GM12878 (cell line): ENCODE results near the gene BMF. TPM values are rescaled to one million over a fixed set of nuclear protein-coding genes. Genes with fewer than 3 reads are reported as not detected.
A peak's percentile ranks its signal among the peaks of the same experiment; 100 is the strongest.

Experiments
- BACH1 ChIP-seq: fragments of 450-650 bp; IDR thresholded peaks from 2 replicates; pipeline ENCODE4 v1.6.1; 2017; ENCODE audit warnings: mild to moderate bottlenecking, borderline replicate concordance
- DPF2 ChIP-seq: fragments of 450-650 bp; IDR thresholded peaks from 2 replicates; pipeline ENCODE4 v1.6.1; 2017; ENCODE audit warnings: mild to moderate bottlenecking
- EGR1 ChIP-seq, 2 experiments: IDR thresholded peaks; 1 replicate in 1 of 2; 2 replicates in 1 of 2; pipeline ENCODE4 v1.6.1; 2011 to 2012; ENCODE audit warnings: low read depth in 2 of 2, low read length in 2 of 2, borderline replicate concordance in 1 of 2, mild to moderate bottlenecking in 1 of 2, moderate library complexity in 1 of 2
- ESRRA ChIP-seq: IDR thresholded peaks from 2 replicates; pipeline ENCODE4 v1.6.1; 2012; ENCODE audit warnings: mild to moderate bottlenecking, low read length, improper control_type of control experiment
- FOXK2 ChIP-seq: fragments of 450-650 bp; IDR thresholded peaks from 2 replicates; pipeline ENCODE4 v1.6.1; 2017; ENCODE audit warnings: mild to moderate bottlenecking, moderate library complexity
- GABPA ChIP-seq: IDR thresholded peaks from 2 replicates; pipeline ENCODE4 v1.6.1; 2014; ENCODE audit warnings: antibody characterized with exemption, low read depth, mild to moderate bottlenecking, inconsistent platforms
- HDGF ChIP-seq: fragments of 450-650 bp; IDR thresholded peaks from 2 replicates; pipeline ENCODE4 v1.6.1; 2016; ENCODE audit warnings: antibody characterized with exemption
- LARP7 ChIP-seq: fragments of 450-650 bp; IDR thresholded peaks from 2 replicates; pipeline ENCODE4 v1.6.1; 2017; ENCODE audit warnings: mild to moderate bottlenecking
- RAD51 ChIP-seq: fragments of 450-650 bp; IDR thresholded peaks from 2 replicates; pipeline ENCODE4 v1.6.1; 2016; ENCODE audit warnings: moderate library complexity, mild to moderate bottlenecking, inconsistent platforms
- RELA ChIP-seq: fragments of 450-650 bp; IDR thresholded peaks from 2 replicates; pipeline ENCODE4 v1.8.0; 2014; ENCODE audit warnings: borderline replicate concordance; ENCODE audit not compliant: partially characterized antibody
- SPI1 ChIP-seq: IDR thresholded peaks from 2 replicates; pipeline ENCODE4 v1.6.1; 2011; ENCODE audit warnings: low read depth, mild to moderate bottlenecking, low read length, moderate library complexity, borderline replicate concordance; ENCODE audit not compliant: insufficient read depth
- SRF ChIP-seq, 2 experiments: IDR thresholded peaks; 2 replicates each; pipeline ENCODE4 v1.6.1; 2011; ENCODE audit warnings: low read depth in 2 of 2, low read length in 2 of 2, mild to moderate bottlenecking in 1 of 2, moderate library complexity in 1 of 2
- STAT3 ChIP-seq: IDR thresholded peaks from 2 replicates; pipeline ENCODE4 v1.6.1; 2011; ENCODE audit warnings: low read depth, low read length, improper control_type of control experiment
- TBL1XR1 ChIP-seq: IDR thresholded peaks from 2 replicates; pipeline ENCODE4 v1.6.1; 2012; ENCODE audit warnings: low read depth, low read length, improper control_type of control experiment
- TCF3 ChIP-seq: IDR thresholded peaks from 2 replicates; pipeline ENCODE4 v1.6.1; 2012; ENCODE audit warnings: low read depth, mild to moderate bottlenecking, low read length, borderline replicate concordance; ENCODE audit not compliant: insufficient read depth
- TCF7 ChIP-seq: IDR thresholded peaks from 2 replicates; pipeline ENCODE4 v1.6.1; 2014; ENCODE audit warnings: antibody characterized with exemption, borderline replicate concordance
- polyA plus RNA-seq, 11 experiments: library from polyadenylated mRNA; depleted of rRNA in 4 of 11; unstranded in 6 of 11; stranded (reverse) in 5 of 11; fragments of >200 nt; fragmentation: Nextera tagmentation in 4 of 11; fragmentation: Illumina TruSeq in 1 of 11; extraction: Ambion mirVana in 4 of 11; extraction: Trizol in 1 of 11; gene quantifications; 1 replicate in 1 of 11; 2 replicates in 10 of 11; pipeline versions ENCODE4 v1.2.1 to v1.2.3, GENCODE V29; 2011 to 2016; ENCODE audit warnings: inconsistent platforms in 2 of 11, missing spikeins in 2 of 11, low read depth in 1 of 11
- total RNA-seq, 4 experiments: library from RNA; depleted of rRNA in 3 of 4; stranded (reverse); fragments of >200 nt in 3 of 4; fragmentation: Illumina TruSeq in 1 of 4; extraction: Trizol in 1 of 4; gene quantifications; 2 replicates each; pipeline versions ENCODE4 v1.2.1 to v1.2.3, GENCODE V29; 2013 to 2021
- TF ChIP-seq, protein P1 (sequence below): fragments of 450-650 bp; IDR thresholded peaks from 2 replicates; pipeline ENCODE4 v1.6.1; 2017; ENCODE audit warnings: mild to moderate bottlenecking, moderate library complexity
- TF ChIP-seq, protein P2 (sequence below): fragments of 450-650 bp; IDR thresholded peaks from 2 replicates; pipeline ENCODE4 v1.6.1; 2018; ENCODE audit warnings: mild to moderate bottlenecking, low read depth, moderate library complexity; ENCODE audit not compliant: partially characterized antibody
- TF ChIP-seq, protein P3 (sequence below): IDR thresholded peaks from 2 replicates; pipeline ENCODE4 v1.6.1; 2012; ENCODE audit warnings: low read depth, low read length, improper control_type of control experiment
- TF ChIP-seq, protein P4 (sequence below): fragments of 450-650 bp; IDR thresholded peaks from 2 replicates; pipeline ENCODE4 v1.6.1; 2016; ENCODE audit warnings: mild to moderate bottlenecking
- TF ChIP-seq, protein P5 (sequence below): IDR thresholded peaks from 2 replicates; pipeline ENCODE4 v1.6.1; 2011; ENCODE audit warnings: low read depth, mild to moderate bottlenecking, low read length, moderate library complexity, borderline replicate concordance; ENCODE audit errors: extremely low read depth

BMF gene
- total and polyA plus RNA-seq, 10 of the 15 experiments (the other 5 are each of a cell fraction or from before 2014, with no cell fraction given) = 0.82 to 34.9 (median 16.9) TPM

DNA sequence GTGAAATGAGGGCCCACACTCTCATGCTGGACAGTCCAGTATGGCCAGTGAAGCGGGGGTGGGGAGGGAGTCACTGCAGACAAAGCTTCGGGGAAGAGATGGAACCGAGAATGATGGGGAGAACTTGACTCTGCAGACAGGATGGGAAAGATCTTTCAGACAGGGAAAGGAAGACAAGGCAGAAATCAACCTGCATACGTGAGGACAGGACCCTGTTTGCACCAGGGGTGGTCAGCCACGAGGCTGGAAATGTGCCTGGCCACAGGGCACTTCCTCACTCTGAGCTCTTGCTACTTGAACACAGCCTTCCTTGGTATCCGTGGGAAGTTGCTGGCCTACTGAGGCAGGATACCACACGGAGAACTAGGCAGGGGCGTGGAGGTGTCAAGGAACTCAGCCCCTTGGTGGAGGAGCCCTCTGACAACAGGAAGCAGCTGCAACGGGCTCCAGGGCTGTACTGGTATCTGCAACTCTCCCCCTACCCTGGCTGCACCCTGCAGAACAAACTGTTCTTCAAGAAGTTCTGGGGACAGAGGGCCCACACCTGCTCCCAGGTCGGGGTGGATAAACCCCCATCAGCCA lies 60.4 kb downstream of the BMF start (continued):
- TF ChIP-seq, protein P1, sequence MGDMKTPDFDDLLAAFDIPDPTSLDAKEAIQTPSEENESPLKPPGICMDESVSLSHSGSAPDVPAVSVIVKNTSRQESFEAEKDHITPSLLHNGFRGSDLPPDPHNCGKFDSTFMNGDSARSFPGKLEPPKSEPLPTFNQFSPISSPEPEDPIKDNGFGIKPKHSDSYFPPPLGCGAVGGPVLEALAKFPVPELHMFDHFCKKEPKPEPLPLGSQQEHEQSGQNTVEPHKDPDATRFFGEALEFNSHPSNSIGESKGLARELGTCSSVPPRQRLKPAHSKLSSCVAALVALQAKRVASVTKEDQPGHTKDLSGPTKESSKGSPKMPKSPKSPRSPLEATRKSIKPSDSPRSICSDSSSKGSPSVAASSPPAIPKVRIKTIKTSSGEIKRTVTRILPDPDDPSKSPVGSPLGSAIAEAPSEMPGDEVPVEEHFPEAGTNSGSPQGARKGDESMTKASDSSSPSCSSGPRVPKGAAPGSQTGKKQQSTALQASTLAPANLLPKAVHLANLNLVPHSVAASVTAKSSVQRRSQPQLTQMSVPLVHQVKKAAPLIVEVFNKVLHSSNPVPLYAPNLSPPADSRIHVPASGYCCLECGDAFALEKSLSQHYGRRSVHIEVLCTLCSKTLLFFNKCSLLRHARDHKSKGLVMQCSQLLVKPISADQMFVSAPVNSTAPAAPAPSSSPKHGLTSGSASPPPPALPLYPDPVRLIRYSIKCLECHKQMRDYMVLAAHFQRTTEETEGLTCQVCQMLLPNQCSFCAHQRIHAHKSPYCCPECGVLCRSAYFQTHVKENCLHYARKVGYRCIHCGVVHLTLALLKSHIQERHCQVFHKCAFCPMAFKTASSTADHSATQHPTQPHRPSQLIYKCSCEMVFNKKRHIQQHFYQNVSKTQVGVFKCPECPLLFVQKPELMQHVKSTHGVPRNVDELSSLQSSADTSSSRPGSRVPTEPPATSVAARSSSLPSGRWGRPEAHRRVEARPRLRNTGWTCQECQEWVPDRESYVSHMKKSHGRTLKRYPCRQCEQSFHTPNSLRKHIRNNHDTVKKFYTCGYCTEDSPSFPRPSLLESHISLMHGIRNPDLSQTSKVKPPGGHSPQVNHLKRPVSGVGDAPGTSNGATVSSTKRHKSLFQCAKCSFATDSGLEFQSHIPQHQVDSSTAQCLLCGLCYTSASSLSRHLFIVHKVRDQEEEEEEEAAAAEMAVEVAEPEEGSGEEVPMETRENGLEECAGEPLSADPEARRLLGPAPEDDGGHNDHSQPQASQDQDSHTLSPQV = no peak
- TF ChIP-seq DPF2 (no peak), BACH1 (peak; percentile 24; the same call in 1 of the 2 replicates), HDGF (no peak), TBL1XR1 (no peak), FOXK2 (no peak), RELA (no peak), SPI1 (peak; percentile 46; the same call in 1 of the 2 replicates), STAT3 (no peak), GABPA (no peak), LARP7 (no peak), ESRRA (no peak), SRF (IDR thresholded peaks at IDR 0.05; ENCODE audit: low read depth in 2 of 2, low read length in 2 of 2) (no peak), RAD51 (no peak), TCF3 (0 out of 2 replicates have a peak, but pooled peaks have one; percentile 38), EGR1 (IDR thresholded peaks at IDR 0.05; ENCODE audit: borderline replicate concordance in 1 of 2, low read depth in 2 of 2, low read length in 2 of 2) (peak in 1 of 2 experiments; percentile 40; a peak in 1 of 3 replicates), TCF7 (no peak)
- TF ChIP-seq, protein P2, sequence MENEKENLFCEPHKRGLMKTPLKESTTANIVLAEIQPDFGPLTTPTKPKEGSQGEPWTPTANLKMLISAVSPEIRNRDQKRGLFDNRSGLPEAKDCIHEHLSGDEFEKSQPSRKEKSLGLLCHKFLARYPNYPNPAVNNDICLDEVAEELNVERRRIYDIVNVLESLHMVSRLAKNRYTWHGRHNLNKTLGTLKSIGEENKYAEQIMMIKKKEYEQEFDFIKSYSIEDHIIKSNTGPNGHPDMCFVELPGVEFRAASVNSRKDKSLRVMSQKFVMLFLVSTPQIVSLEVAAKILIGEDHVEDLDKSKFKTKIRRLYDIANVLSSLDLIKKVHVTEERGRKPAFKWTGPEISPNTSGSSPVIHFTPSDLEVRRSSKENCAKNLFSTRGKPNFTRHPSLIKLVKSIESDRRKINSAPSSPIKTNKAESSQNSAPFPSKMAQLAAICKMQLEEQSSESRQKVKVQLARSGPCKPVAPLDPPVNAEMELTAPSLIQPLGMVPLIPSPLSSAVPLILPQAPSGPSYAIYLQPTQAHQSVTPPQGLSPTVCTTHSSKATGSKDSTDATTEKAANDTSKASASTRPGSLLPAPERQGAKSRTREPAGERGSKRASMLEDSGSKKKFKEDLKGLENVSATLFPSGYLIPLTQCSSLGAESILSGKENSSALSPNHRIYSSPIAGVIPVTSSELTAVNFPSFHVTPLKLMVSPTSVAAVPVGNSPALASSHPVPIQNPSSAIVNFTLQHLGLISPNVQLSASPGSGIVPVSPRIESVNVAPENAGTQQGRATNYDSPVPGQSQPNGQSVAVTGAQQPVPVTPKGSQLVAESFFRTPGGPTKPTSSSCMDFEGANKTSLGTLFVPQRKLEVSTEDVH = no peak
- TF ChIP-seq, protein P3, sequence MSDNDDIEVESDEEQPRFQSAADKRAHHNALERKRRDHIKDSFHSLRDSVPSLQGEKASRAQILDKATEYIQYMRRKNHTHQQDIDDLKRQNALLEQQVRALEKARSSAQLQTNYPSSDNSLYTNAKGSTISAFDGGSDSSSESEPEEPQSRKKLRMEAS = peak; percentile 24; the same call in 1 of the 2 replicates
- TF ChIP-seq, protein P4, sequence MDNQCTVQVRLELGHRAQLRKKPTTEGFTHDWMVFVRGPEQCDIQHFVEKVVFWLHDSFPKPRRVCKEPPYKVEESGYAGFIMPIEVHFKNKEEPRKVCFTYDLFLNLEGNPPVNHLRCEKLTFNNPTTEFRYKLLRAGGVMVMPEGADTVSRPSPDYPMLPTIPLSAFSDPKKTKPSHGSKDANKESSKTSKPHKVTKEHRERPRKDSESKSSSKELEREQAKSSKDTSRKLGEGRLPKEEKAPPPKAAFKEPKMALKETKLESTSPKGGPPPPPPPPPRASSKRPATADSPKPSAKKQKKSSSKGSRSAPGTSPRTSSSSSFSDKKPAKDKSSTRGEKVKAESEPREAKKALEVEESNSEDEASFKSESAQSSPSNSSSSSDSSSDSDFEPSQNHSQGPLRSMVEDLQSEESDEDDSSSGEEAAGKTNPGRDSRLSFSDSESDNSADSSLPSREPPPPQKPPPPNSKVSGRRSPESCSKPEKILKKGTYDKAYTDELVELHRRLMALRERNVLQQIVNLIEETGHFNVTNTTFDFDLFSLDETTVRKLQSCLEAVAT = peak; percentile 51; the same call in 1 of the 2 replicates
- TF ChIP-seq, protein P5, sequence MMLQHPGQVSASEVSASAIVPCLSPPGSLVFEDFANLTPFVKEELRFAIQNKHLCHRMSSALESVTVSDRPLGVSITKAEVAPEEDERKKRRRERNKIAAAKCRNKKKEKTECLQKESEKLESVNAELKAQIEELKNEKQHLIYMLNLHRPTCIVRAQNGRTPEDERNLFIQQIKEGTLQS = no peak
